Activated T-helper 2 cell treated with anti-CD3 and anti-CD28 coated beads, Interferon-gamma antibody, Interleukin-2, Interleukin-4, amounts not matched to agents 10 μg/mL and 5 μg/mL and 100 μg/mL, durations not matched to agents 14 hours and 24 hours and 36 hours (primary cell): ENCODE results near the gene SUZ12. TPM values are rescaled to one million over a fixed set of nuclear protein-coding genes. Genes with fewer than 3 reads are reported as not detected.
"Not testable (repeated sequence)": the region's sequence is repeated elsewhere in the genome, so short reads cannot be mapped to it uniquely, and the experiment has no call there.

Source experiments
- DNase-seq: peaks from one replicate; pipeline ENCODE4 v3.0.0; 2021; ENCODE audit warnings: low spot score
- H3K27ac Mint-ChIP-seq: one replicate; pipeline ENCODE4 v1.8.0; 2021; ENCODE audit warnings: mixed read lengths
- H3K27me3 Mint-ChIP-seq: one replicate; pipeline ENCODE4 v1.8.0; 2021; ENCODE audit warnings: low read depth, mixed read lengths
- H3K36me3 Mint-ChIP-seq: one replicate; pipeline ENCODE4 v1.8.0; 2021; ENCODE audit warnings: low read depth, mixed read lengths
- H3K4me1 Mint-ChIP-seq: one replicate; pipeline ENCODE4 v1.8.0; 2021; ENCODE audit warnings: low read depth, mixed read lengths
- H3K4me3 Mint-ChIP-seq: one replicate; pipeline ENCODE4 v1.8.0; 2021; ENCODE audit warnings: low read depth, mild to moderate bottlenecking, moderate library complexity, mixed read lengths
- H3K9me3 Mint-ChIP-seq: one replicate; pipeline ENCODE4 v1.8.0; 2021; ENCODE audit warnings: mixed read lengths
- intact Hi-C: fragments of 100-400 bp; cut with micrococcal nuclease; formaldehyde crosslinking; loops from one replicate; pipeline ENCODE4 v1.15.1; 2023
- total RNA-seq: library from RNA; stranded (reverse); gene quantifications from 2 replicates; pipeline ENCODE4 v1.2.3, GENCODE V29; 2022

The SUZ12 gene
- total RNA-seq: 69.5 and 70.4 TPM in 2 replicates

- peak within 1 kb of the TSS; percentile 85 for H3K4me3 Mint-ChIP-seq
- H3K27me3 Mint-ChIP-seq, H3K9me3 Mint-ChIP-seq: not testable (repeated sequence)
- peaks cover 31% of the 10 kb centered on the region for H3K36me3 Mint-ChIP-seq
- H3K27ac Mint-ChIP-seq: peak within 1 kb of the TSS; percentile 77
- DNase-seq: peak; percentile 92
- peaks cover 14% of the 10 kb centered on the region for H3K4me1 Mint-ChIP-seq
- intact Hi-C loops: loop anchor here (2.0 kb wide), 1 partner anchor 36 kb away; the partner anchor contains the start of gene UTP6
Measured at GRCh38 chr17:31936615-31937609, at the start of gene SUZ12. Gene SUZ12 (plus strand): TSS chr17:31937007. CDS start chr17:31937247, 240 bp downstream.

GRCh38 chr17:31888124-31888523 lies 48.7 kb upstream of the SUZ12 start:
- H3K36me3 Mint-ChIP-seq: peaks cover 69% of the 10 kb centered on the region
- no peak overlapping the region for H3K4me3 Mint-ChIP-seq
- H3K9me3 Mint-ChIP-seq: no peaks in the 10 kb centered on the region
- no peaks in the 10 kb centered on the region for H3K27me3 Mint-ChIP-seq
- no peak overlapping the region for H3K27ac Mint-ChIP-seq
- intact Hi-C loops: no loop called here
- no peak for DNase-seq
- no peaks in the 10 kb centered on the region for H3K4me1 Mint-ChIP-seq

GRCh38 chr17:31900877-31901276 lies 35.9 kb upstream of the SUZ12 start:
- intact Hi-C loops: loop anchor here (2.0 to 5.0 kb wide), 3 partner anchors 36 to 241 kb away; partner anchors contain the start of genes COPRS, RHOT1 and SUZ12
- Mint-ChIP-seq H3K27ac (no peak overlapping the region), H3K4me1 (peaks cover 10% of the 10 kb centered on the region), H3K36me3 (peaks cover 25% of the 10 kb centered on the region), H3K9me3 (no peaks in the 10 kb centered on the region), H3K4me3 (no peak overlapping the region), H3K27me3 (no peaks in the 10 kb centered on the region)
- DNase-seq: no peak

- no peak overlapping the region for H3K4me3 Mint-ChIP-seq
Measured at GRCh38 chr17:31902693-31903092, 34.1 kb upstream of the SUZ12 start.

GRCh38 chr17:31903401-31903800 lies 33.4 kb upstream of the SUZ12 start:
- no peak for DNase-seq
- H3K27ac Mint-ChIP-seq: no peak overlapping the region
- H3K36me3 Mint-ChIP-seq: peaks cover 3% of the 10 kb centered on the region
- H3K4me3 Mint-ChIP-seq: no peak overlapping the region
- H3K4me1 Mint-ChIP-seq: peaks cover 12% of the 10 kb centered on the region
- H3K9me3 Mint-ChIP-seq: no peaks in the 10 kb centered on the region
- H3K27me3 Mint-ChIP-seq: no peaks in the 10 kb centered on the region
- intact Hi-C loops: loop anchor here (5.0 kb wide), 1 partner anchor 239 kb away; the partner anchor contains the start of gene RHOT1

More at GRCh38 chr17:31902693-31903092, 34.1 kb upstream of the SUZ12 start:
- Mint-ChIP-seq H3K4me1 (peaks cover 12% of the 10 kb centered on the region), H3K27me3 (no peaks in the 10 kb centered on the region), H3K36me3 (peaks cover 10% of the 10 kb centered on the region), H3K9me3 (no peaks in the 10 kb centered on the region), H3K27ac (peak overlapping the region; percentile 43)
- no peak for DNase-seq
- intact Hi-C loops: loop anchor here (5.0 kb wide), 1 partner anchor 240 kb away; the partner anchor contains the start of gene RHOT1

- H3K36me3 Mint-ChIP-seq: no peaks in the 10 kb centered on the region
- peaks cover 14% of the 10 kb centered on the region for H3K27me3 Mint-ChIP-seq
- no peak for DNase-seq
- intact Hi-C loops: no loop called here
- H3K4me3 Mint-ChIP-seq: no peak overlapping the region
- no peak overlapping the region for H3K27ac Mint-ChIP-seq
- peaks cover 9% of the 10 kb centered on the region for H3K4me1 Mint-ChIP-seq
- no peaks in the 10 kb centered on the region for H3K9me3 Mint-ChIP-seq
Measured at GRCh38 chr17:31907342-31907962, 29.4 kb upstream of the SUZ12 start.

GRCh38 chr17:31908386-31908785 lies 28.4 kb upstream of the SUZ12 start:
- H3K27ac Mint-ChIP-seq: no peak overlapping the region
- no peaks in the 10 kb centered on the region for H3K36me3 Mint-ChIP-seq
- H3K4me1 Mint-ChIP-seq: peaks cover 4% of the 10 kb centered on the region
- DNase-seq: no peak
- peaks cover 14% of the 10 kb centered on the region for H3K27me3 Mint-ChIP-seq
- intact Hi-C loops: no loop called here
- H3K4me3 Mint-ChIP-seq: no peak overlapping the region
- H3K9me3 Mint-ChIP-seq: no peaks in the 10 kb centered on the region

- H3K36me3 Mint-ChIP-seq, H3K4me3 Mint-ChIP-seq, H3K9me3 Mint-ChIP-seq, H3K4me1 Mint-ChIP-seq, H3K27ac Mint-ChIP-seq, intact Hi-C loops, DNase-seq: not testable (repeated sequence)
- peaks cover 28% of the 10 kb centered on the region for H3K27me3 Mint-ChIP-seq
Measured at GRCh38 chr17:31912705-31913104, 24.1 kb upstream of the SUZ12 start.

- no peaks in the 10 kb centered on the region for H3K36me3 Mint-ChIP-seq
- intact Hi-C loops: no loop called here
- H3K4me3 Mint-ChIP-seq: no peak overlapping the region
- H3K27ac Mint-ChIP-seq: no peak overlapping the region
- DNase-seq: no peak
- peaks cover 21% of the 10 kb centered on the region for H3K27me3 Mint-ChIP-seq
- peaks cover 16% of the 10 kb centered on the region for H3K4me1 Mint-ChIP-seq
- no peaks in the 10 kb centered on the region for H3K9me3 Mint-ChIP-seq
Measured at GRCh38 chr17:31915456-31916100, 21.2 kb upstream of the SUZ12 start.

GRCh38 chr17:31916491-31917064 lies 20.2 kb upstream of the SUZ12 start:
- H3K9me3 Mint-ChIP-seq: no peaks in the 10 kb centered on the region
- H3K4me3 Mint-ChIP-seq: no peak overlapping the region
- H3K27ac Mint-ChIP-seq: no peak overlapping the region
- peaks cover 16% of the 10 kb centered on the region for H3K4me1 Mint-ChIP-seq
- DNase-seq: no peak
- H3K27me3 Mint-ChIP-seq: peaks cover 21% of the 10 kb centered on the region
- H3K36me3 Mint-ChIP-seq: no peaks in the 10 kb centered on the region
- intact Hi-C loops: no loop called here

GRCh38 chr17:31917065-31917529 lies 19.7 kb upstream of the SUZ12 start:
- no peak overlapping the region for H3K27ac Mint-ChIP-seq
- H3K36me3 Mint-ChIP-seq: no peaks in the 10 kb centered on the region
- H3K9me3 Mint-ChIP-seq: no peaks in the 10 kb centered on the region
- no peak overlapping the region for H3K4me3 Mint-ChIP-seq
- intact Hi-C loops: no loop called here
- peaks cover 17% of the 10 kb centered on the region for H3K27me3 Mint-ChIP-seq
- DNase-seq: no peak
- H3K4me1 Mint-ChIP-seq: peaks cover 15% of the 10 kb centered on the region

- H3K36me3 Mint-ChIP-seq, H3K9me3 Mint-ChIP-seq, H3K4me3 Mint-ChIP-seq, DNase-seq, intact Hi-C loops, H3K27ac Mint-ChIP-seq: not testable (repeated sequence)
- Mint-ChIP-seq H3K27me3 (peaks cover 15% of the 10 kb centered on the region), H3K4me1 (peaks cover 14% of the 10 kb centered on the region)
Measured at GRCh38 chr17:31917721-31918120, 19.1 kb upstream of the SUZ12 start.
